AG09309 (cell line): Measurements from ENCODE around the gene KRTCAP3.
A peak's percentile ranks its signal among the peaks of the same experiment; 100 is the strongest.
"Not testable (repeated sequence)": the region's sequence is repeated elsewhere in the genome, so short reads cannot be mapped to it uniquely, and the experiment has no call there.

ENCODE experiments used
- DNase-seq: peaks from one replicate; pipeline ENCODE4 v3.0.0-alpha.2; 2010; ENCODE audit warnings: low read depth
- H3K4me3 ChIP-seq: 2 replicates; pipeline ENCODE4 v1.5.1; 2011; ENCODE audit warnings: mild to moderate bottlenecking, low read depth, low read length, moderate library complexity; ENCODE audit not compliant: control insufficient read depth
- CTCF ChIP-seq: IDR thresholded peaks from 2 replicates; pipeline ENCODE4 v1.5.1; 2011; ENCODE audit warnings: mild to moderate bottlenecking, low read depth, low read length, inconsistent platforms; ENCODE audit not compliant: insufficient read depth, control insufficient read depth; ENCODE audit errors: missing control alignments

The KRTCAP3 gene

GRCh38 chr2:27422958-27423357 is 19.2 kb upstream of the KRTCAP3 start:
- TF ChIP-seq CTCF: no peak

GRCh38 chr2:27425039-27425438 is 17.1 kb upstream of the KRTCAP3 start:
- not testable (repeated sequence) for DNase-seq, H3K4me3 ChIP-seq

More at GRCh38 chr2:27422958-27423357, 19.2 kb upstream of the KRTCAP3 start:
- no peak overlapping the region for H3K4me3 ChIP-seq
- no peak for DNase-seq

GRCh38 chr2:27427863-27428212 is 14.3 kb upstream of the KRTCAP3 start:
- DNase-seq: no peak
- no peak for TF ChIP-seq CTCF

GRCh38 chr2:27428213-27428977 is 13.8 kb upstream of the KRTCAP3 start, which contains the start of gene NRBP1:
TSS of gene NRBP1 (plus strand) at chr2:27428631. CDS start at chr2:27433274, 4,643 bp downstream.
- peak; percentile 14 for TF ChIP-seq CTCF
- H3K4me3 ChIP-seq: peak within 1 kb of the TSS; percentile 75
- peak; percentile 54 for DNase-seq

More at GRCh38 chr2:27427863-27428212, 14.3 kb upstream of the KRTCAP3 start:
- H3K4me3 ChIP-seq: peak overlapping the region; percentile 61

- TF ChIP-seq CTCF: no peak
- DNase-seq: no peak
- peak overlapping the region; percentile 75 for H3K4me3 ChIP-seq
These were observed 13.1 kb upstream of the KRTCAP3 start for GRCh38 chr2:27428978-27429541.

GRCh38 chr2:27431395-27431794 is 10.8 kb upstream of the KRTCAP3 start:
- no peak overlapping the region for H3K4me3 ChIP-seq
- no peak for TF ChIP-seq CTCF
- DNase-seq: no peak

GRCh38 chr2:27435628-27436027 is 6.6 kb upstream of the KRTCAP3 start:
- H3K4me3 ChIP-seq: no peak overlapping the region
- DNase-seq: no peak
- TF ChIP-seq CTCF: no peak
